HCT116 (cell line): ENCODE measurements around the gene CLDN10. TPM values are rescaled to one million over a fixed set of nuclear protein-coding genes. Genes with fewer than 3 reads are reported as not detected.

Source experiments
- ATAC-seq: fragments of 200-7000 bp; cut with Tn5 transposase; 2 replicates; pipeline ENCODE4 v1.9.1; 2020; ENCODE audit warnings: mild to moderate bottlenecking, moderate library complexity
- BruUV-seq: library from RNA; stranded (reverse); fragments of 400-500 nt; replicated peaks from 2 replicates; lab custom pipeline; 2021; lab: Mats Ljungman, UMichigan
- CTCF ChIA-PET: fragments of 300-600 bp; sonication (Branson Sonifier 250); formaldehyde crosslinking; loops from one replicate; lab custom pipeline; 2021; ENCODE audit warnings: antibody characterized with exemption; lab: Charles Lee
- POLR2A ChIA-PET: fragments of 300-600, 350-600 bp; sonication (Branson Sonifier 250); formaldehyde crosslinking; loops from one replicate; lab custom pipeline; 2021; ENCODE audit warnings: antibody characterized with exemption; lab: Charles Lee
- RAD21 ChIA-PET, 2 experiments: fragments of 300-600 bp; sonication (Branson Sonifier 250); formaldehyde crosslinking; loops; one replicate each; lab custom pipeline; 2023; ENCODE audit warnings: low total read pairs in 2 of 2; ENCODE audit not compliant: uncharacterized antibody in 2 of 2, unreplicated experiment in 2 of 2, low non-redundant PET in 1 of 2; lab: Charles Lee
- DNase-seq: peaks from one replicate; pipeline ENCODE4 v3.0.0-alpha.2; 2010; ENCODE audit warnings: low read depth, low spot score
- H2AFZ ChIP-seq: fragments of 200-600 bp; shearing (Covaris generic), sonication (generic); 2 replicates; pipeline ENCODE4 v1.6.1; 2017; ENCODE audit warnings: low read depth, mixed run types, mixed read lengths, antibody characterized with exemption, low read length; ENCODE audit not compliant: poor library complexity, severe bottlenecking
- H3K27ac ChIP-seq: 2 replicates; pipeline ENCODE4 v1.5.1; 2012; ENCODE audit warnings: low read depth, low read length
- H3K27me3 ChIP-seq: fragments of 200-600 bp; sonication (generic); 2 replicates; pipeline ENCODE4 v1.6.1; 2016; ENCODE audit warnings: mixed run types, low read length, mixed read lengths; ENCODE audit not compliant: insufficient read depth
- H3K36me3 ChIP-seq, 2 experiments: fragments of 200-500 bp in 1 of 2; fragments of 200-600 bp in 1 of 2; sonication (Bioruptor generic) in 1 of 2; sonication (generic) in 1 of 2; 2 replicates each; pipeline versions ENCODE4 v1.5.1 to v1.6.1; 2014 to 2016; ENCODE audit warnings: low read length in 2 of 2, inconsistent platforms in 1 of 2, mixed read lengths in 1 of 2, mixed run types in 1 of 2; ENCODE audit not compliant: insufficient read depth in 2 of 2, control insufficient read depth in 1 of 2
- H3K4me1 ChIP-seq, 2 experiments: fragments of 200-600 bp in 1 of 2; sonication (generic) in 1 of 2; 2 replicates each; pipeline versions ENCODE4 v1.5.1 to v1.6.1; 2012 to 2017; ENCODE audit warnings: low read length in 2 of 2, inconsistent platforms in 1 of 2, mild to moderate bottlenecking in 1 of 2, mixed read lengths in 1 of 2, mixed run types in 1 of 2, moderate library complexity in 1 of 2; ENCODE audit not compliant: insufficient read depth in 2 of 2, control insufficient read depth in 1 of 2
- H3K4me2 ChIP-seq: fragments of 200-600 bp; sonication (generic); 2 replicates; pipeline ENCODE4 v1.6.1; 2017; ENCODE audit warnings: mixed run types, low read length, mixed read lengths
- H3K4me3 ChIP-seq, 2 experiments: fragments of 200-600 bp in 1 of 2; sonication (generic) in 1 of 2; replicated peaks in 1 of 2; 2 replicates each; pipeline ENCODE4 v1.5.1; 2011 to 2016; ENCODE audit warnings: low read length in 2 of 2, control low read depth in 1 of 2, low read depth in 1 of 2, mild to moderate bottlenecking in 1 of 2, mixed read lengths in 1 of 2, mixed run types in 1 of 2
- H3K79me2 ChIP-seq: fragments of 200-600 bp; sonication (generic); 2 replicates; pipeline ENCODE4 v1.6.1; 2017; ENCODE audit warnings: mild to moderate bottlenecking, mixed run types, low read length, moderate library complexity, mixed read lengths; ENCODE audit not compliant: insufficient read depth
- H3K9ac ChIP-seq: fragments of 200-600 bp; sonication (generic); 2 replicates; pipeline ENCODE4 v1.6.1; 2016; ENCODE audit warnings: low read length, mixed read lengths
- H3K9me2 ChIP-seq: fragments of 200-600 bp; sonication (generic), shearing (Covaris generic); 2 replicates; pipeline ENCODE4 v1.6.1; 2017; ENCODE audit warnings: mixed run types, mild to moderate bottlenecking, moderate library complexity; ENCODE audit not compliant: insufficient read depth
- H3K9me3 ChIP-seq, 2 experiments: fragments of 200-500 bp in 1 of 2; fragments of 200-600 bp in 1 of 2; sonication (Bioruptor generic) in 1 of 2; sonication (generic) in 1 of 2; 2 replicates each; pipeline ENCODE4 v1.6.1; 2014 to 2017; ENCODE audit warnings: low read length in 2 of 2, mixed read lengths in 2 of 2, inconsistent platforms in 1 of 2, low read depth in 1 of 2, mild to moderate bottlenecking in 1 of 2, mixed run types in 1 of 2, moderate library complexity in 1 of 2; ENCODE audit not compliant: control insufficient read depth in 1 of 2, insufficient read depth in 1 of 2
- H4K20me1 ChIP-seq: fragments of 200-600 bp; sonication (generic), shearing (Covaris generic); 2 replicates; pipeline ENCODE4 v1.6.1; 2017; ENCODE audit warnings: mixed run types, mild to moderate bottlenecking, moderate library complexity; ENCODE audit not compliant: insufficient read depth
- CEBPB ChIP-seq: IDR thresholded peaks from 2 replicates; pipeline ENCODE4 v1.6.1; 2012; ENCODE audit warnings: low read depth
- ELF1 ChIP-seq: IDR thresholded peaks from 2 replicates; pipeline ENCODE4 v1.6.1; 2012; ENCODE audit warnings: low read depth, borderline replicate concordance
- REST ChIP-seq: IDR thresholded peaks from 2 replicates; pipeline ENCODE4 v1.6.1; 2012; ENCODE audit warnings: low read depth
- SIN3A ChIP-seq: IDR thresholded peaks from 2 replicates; pipeline ENCODE4 v1.6.1; 2012; ENCODE audit warnings: low read depth
- SP1 ChIP-seq: IDR thresholded peaks from 2 replicates; pipeline ENCODE4 v1.6.1; 2012; ENCODE audit warnings: low read depth
- ZFX ChIP-seq: fragments of 450-650 bp; IDR thresholded peaks from 2 replicates; pipeline ENCODE4 v1.6.1; 2017
- intact Hi-C: fragments of 100-400 bp; cut with micrococcal nuclease; formaldehyde crosslinking; loops from 2 replicates; pipeline ENCODE4 v1.10.0; 2022
- total RNA-seq: library from RNA; stranded (reverse); gene quantifications from one replicate; pipeline ENCODE4 v1.2.1, GENCODE V29; 2021; ENCODE audit not compliant: unreplicated experiment

Gene CLDN10
- total RNA-seq, 1 experiment from 2014 or later: not detected

- TF ChIP-seq REST: no peak
- no peak for TF ChIP-seq ZFX
- TF ChIP-seq ELF1: no peak
- no peak for TF ChIP-seq SIN3A
- TF ChIP-seq SP1: no peak
These were observed 41.6 kb upstream of the CLDN10 start (continued) for GRCh38 chr13:95510950-95511349.

DNA sequence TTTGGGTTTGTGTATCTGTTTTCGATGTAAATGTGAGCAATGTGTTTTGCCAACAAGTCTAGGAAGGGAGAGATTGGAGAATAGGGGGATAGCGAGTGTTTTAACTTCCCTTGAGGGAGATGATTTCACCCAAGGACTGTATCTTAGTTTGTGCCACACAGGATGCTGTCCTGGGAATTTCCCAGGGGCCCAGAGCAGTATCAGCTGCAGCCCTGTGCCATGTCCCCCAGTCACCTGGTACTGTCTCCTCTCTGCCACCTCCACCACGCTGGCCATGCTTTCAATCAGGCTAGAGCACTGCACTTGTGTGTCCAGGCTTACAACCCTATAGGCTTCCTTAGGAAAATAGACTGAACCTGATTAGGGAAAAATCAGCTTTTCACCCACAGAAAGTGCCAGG, 40.1 kb upstream of the CLDN10 start:
- no peak for ATAC-seq
- Histone ChIP-seq H4K20me1 (no peaks in the 10 kb centered on the region), H3K36me3 (no peaks in the 10 kb centered on the region), H3K4me2 (no peak overlapping the region), H3K4me1 (no peaks in the 10 kb centered on the region), H3K9ac (no peak overlapping the region), H3K4me3 (no peak overlapping the region), H3K27me3 (peaks cover 8% of the 10 kb centered on the region), H3K79me2 (no peaks in the 10 kb centered on the region), H3K9me3 (no peaks in the 10 kb centered on the region), H2AFZ (no peak overlapping the region), H3K27ac (no peak overlapping the region), H3K9me2 (no peaks in the 10 kb centered on the region)
- no peak for TF ChIP-seq ELF1
- TF ChIP-seq CEBPB: no peak
- TF ChIP-seq ZFX: no peak
- intact Hi-C loops: no loop called here
- RAD21 ChIA-PET: no interaction called here
- DNase-seq: no peak
- POLR2A ChIA-PET: no interaction called here
- no TSS peak for BruUV-seq
- CTCF ChIA-PET: no interaction called here
